ENCODE measurements around the gene SLC29A1. TPM values are rescaled to one million over a fixed set of nuclear protein-coding genes. Genes with fewer than 3 reads are reported as not detected.

The SLC29A1 gene
- total RNA-seq, 4 donors from 2014 or later, result 18.3 to 95.5 (median 40.8) TPM

GRCh38 chr6:44201200-44201599 lies 22.2 kb upstream of the SLC29A1 start:
- TF ChIP-seq CTCF (IDR thresholded peaks at IDR 0.05 in 4 of 5, conservative IDR thresholded peaks at IDR 0.05 in 1 of 5), result no peak

GRCh38 chr6:44201638-44202303 lies 21.6 kb upstream of the SLC29A1 start:
- no peak for ATAC-seq
- no peaks in the 10 kb centered on the region for H3K27me3 ChIP-seq
- intact Hi-C loops (cut with DNase I; ENCODE audit: low total_unique reads), result no loop called here

More at GRCh38 chr6:44201200-44201599, 22.2 kb upstream of the SLC29A1 start:
- in situ Hi-C loops (cut with MboI; ENCODE audit: low sequenced_read_pairs in 4 of 4), result no loop called here
- intact Hi-C loops (cut with DNase I; ENCODE audit: low total_unique reads), result no loop called here
- Histone ChIP-seq H3K9me3 (no peaks in the 10 kb centered on the region), H3K4me1 (peaks cover 0 to 12% of the 10 kb centered on the region in 2 donors), H3K27ac (peak overlapping the region in 1 of 4 donors; percentile 9), H3K36me3 (no peaks in the 10 kb centered on the region), H3K4me3 (no peak overlapping the region), H3K27me3 (no peaks in the 10 kb centered on the region)
- ATAC-seq (no peak), DNase-seq (no peak)

GRCh38 chr6:44202332-44202971 lies 20.9 kb upstream of the SLC29A1 start:
- H3K4me3 ChIP-seq, result no peak overlapping the region
- H3K4me1 ChIP-seq, result peaks cover 0 to 12% of the 10 kb centered on the region in 2 donors
- DNase-seq (no peak), ATAC-seq (peak in 1 of 2 donors; percentile 48)
- no peak for TF ChIP-seq CTCF (IDR thresholded peaks at IDR 0.05 in 4 of 5, conservative IDR thresholded peaks at IDR 0.05 in 1 of 5)
- no peak for TF ChIP-seq POLR2A (IDR thresholded peaks at IDR 0.05)
- in situ Hi-C loops (cut with MboI; ENCODE audit: low sequenced_read_pairs in 4 of 4), result no loop called here
- no peaks in the 10 kb centered on the region for H3K27me3 ChIP-seq
- intact Hi-C loops (cut with DNase I; ENCODE audit: low total_unique reads), result no loop called here
- H3K27ac ChIP-seq, result peak overlapping the region; percentile 11 to 68 (median 62)
- H3K9me3 ChIP-seq, result no peaks in the 10 kb centered on the region
- no peaks in the 10 kb centered on the region for H3K36me3 ChIP-seq

More at GRCh38 chr6:44201638-44202303, 21.6 kb upstream of the SLC29A1 start:
- Histone ChIP-seq H3K4me3 (no peak overlapping the region), H3K9me3 (no peaks in the 10 kb centered on the region), H3K4me1 (peaks cover 0 to 12% of the 10 kb centered on the region in 2 donors), H3K36me3 (no peaks in the 10 kb centered on the region), H3K27ac (peak overlapping the region in 3 of 4 donors; percentile 61 to 68 (median 62))
- no peak for DNase-seq
- in situ Hi-C loops (cut with MboI; ENCODE audit: low sequenced_read_pairs in 4 of 4), result no loop called here
- TF ChIP-seq CTCF (IDR thresholded peaks at IDR 0.05 in 4 of 5, conservative IDR thresholded peaks at IDR 0.05 in 1 of 5) (no peak), POLR2A (IDR thresholded peaks at IDR 0.05) (no peak)

- TF ChIP-seq POLR2A (IDR thresholded peaks at IDR 0.05), result no peak
- no peak for TF ChIP-seq CTCF (IDR thresholded peaks at IDR 0.05 in 4 of 5, conservative IDR thresholded peaks at IDR 0.05 in 1 of 5)
- intact Hi-C loops (cut with DNase I; ENCODE audit: low total_unique reads) (no loop called here), in situ Hi-C loops (cut with MboI; ENCODE audit: low sequenced_read_pairs in 4 of 4) (no loop called here)
- Histone ChIP-seq H3K9me3 (no peaks in the 10 kb centered on the region), H3K36me3 (no peaks in the 10 kb centered on the region), H3K27ac (peak overlapping the region; percentile 11 to 68 (median 62)), H3K4me3 (no peak overlapping the region), H3K4me1 (peaks cover 0 to 12% of the 10 kb centered on the region in 2 donors), H3K27me3 (no peaks in the 10 kb centered on the region)
- ATAC-seq, result no peak
- no peak for DNase-seq
These were observed 20.2 kb upstream of the SLC29A1 start for GRCh38 chr6:44202972-44203750.
